ENCODE measurements around the gene C2orf66.

C2orf66 gene

GRCh38 chr2:196809260-196809659, at the start of gene C2orf66:
TSS of gene C2orf66 (minus strand) at chr2:196809355. CDS start at chr2:196809336, 19 bp downstream.
- DNase-seq: no peak

- no peak for DNase-seq
Measured at GRCh38 chr2:196854629-196855028, 45.5 kb upstream of the C2orf66 start.

- no peak for DNase-seq
Measured at GRCh38 chr2:196853301-196854087, 44.3 kb upstream of the C2orf66 start.

- no peak for DNase-seq
Measured at GRCh38 chr2:196851088-196851487, 41.9 kb upstream of the C2orf66 start.

GRCh38 chr2:196849895-196850294, 40.7 kb upstream of the C2orf66 start:
- DNase-seq: no peak

- DNase-seq: no peak
Measured at GRCh38 chr2:196846295-196846694, 37.1 kb upstream of the C2orf66 start.

GRCh38 chr2:196845371-196845770, 36.2 kb upstream of the C2orf66 start:
- no peak for DNase-seq

- no peak for DNase-seq
Measured at GRCh38 chr2:196840171-196840570, 31.0 kb upstream of the C2orf66 start.

- DNase-seq: no peak
Measured at GRCh38 chr2:196839574-196839973, 30.4 kb upstream of the C2orf66 start.

GRCh38 chr2:196836440-196836839, 27.3 kb upstream of the C2orf66 start:
- DNase-seq: no peak

GRCh38 chr2:196830701-196831100, 21.5 kb upstream of the C2orf66 start:
- no peak for DNase-seq

- peak; percentile 25 for DNase-seq
Measured at GRCh38 chr2:196827356-196827755, 18.2 kb upstream of the C2orf66 start.

- DNase-seq: no peak
Measured at GRCh38 chr2:196823750-196824522, 14.8 kb upstream of the C2orf66 start.

GRCh38 chr2:196821195-196821594, 12.0 kb upstream of the C2orf66 start:
- DNase-seq: no peak

GRCh38 chr2:196808083-196808665, 981 bp downstream of the C2orf66 start:
- no peak for DNase-seq

GRCh38 chr2:196804381-196804780, 4.8 kb downstream of the C2orf66 start:
- DNase-seq: no peak

- DNase-seq: no peak
Measured at GRCh38 chr2:196802401-196802800, 6.8 kb downstream of the C2orf66 start.

- no peak for DNase-seq
Measured at GRCh38 chr2:196801674-196802261, 7.4 kb downstream of the C2orf66 start.

- no peak for DNase-seq
Measured at GRCh38 chr2:196798980-196799379, 10.2 kb downstream of the C2orf66 start.

GRCh38 chr2:196792865-196793264, 16.3 kb downstream of the C2orf66 start:
- no peak for DNase-seq

GRCh38 chr2:196783431-196784094, 25.6 kb downstream of the C2orf66 start:
- DNase-seq: peak; percentile 52

- no peak for DNase-seq
Measured at GRCh38 chr2:196767101-196767500, 42.1 kb downstream of the C2orf66 start.

- no peak for DNase-seq
Measured at GRCh38 chr2:196759378-196759706, 49.8 kb downstream of the C2orf66 start.

All from activated CD4-positive, alpha-beta T cell treated with anti-CD3 and anti-CD28 coated beads, Interleukin-10, Interleukin-2, amounts not matched to agents 100 ng/mL and 50 ng/mL, durations not matched to agents 16 hours and 8 hours (primary cell).